K562 (cell line): Measurements from ENCODE around the gene PTCRA. TPM values are rescaled to one million over a fixed set of nuclear protein-coding genes. Genes with fewer than 3 reads are reported as not detected.

Experiments
- DIDO1 ChIP-seq: fragments of 450-650 bp; IDR thresholded peaks from 2 replicates; pipeline ENCODE4 v1.6.1; 2016; ENCODE audit warnings: low read depth, missing biosample characterization, missing genetic modification characterization
- FOXK2 ChIP-seq, 2 experiments: fragments of 450-650 bp; IDR thresholded peaks in 1 of 2; conservative IDR thresholded peaks in 1 of 2; 2 replicates each; pipeline ENCODE4 v1.6.1; 2016; ENCODE audit warnings: low read depth in 2 of 2, mild to moderate bottlenecking in 1 of 2
- HBP1 ChIP-seq: fragments of 450-650 bp; formaldehyde crosslinking; IDR thresholded peaks from 2 replicates; pipeline ENCODE4 v1.4.0; 2022; ENCODE audit warnings: missing genetic modification characterization
- MAFF ChIP-seq: IDR thresholded peaks from 2 replicates; pipeline ENCODE4 v1.6.1; 2012; ENCODE audit warnings: low read length, improper control_type of control experiment
- MTA3 ChIP-seq: fragments of 450-650 bp; formaldehyde crosslinking; IDR thresholded peaks from 2 replicates; pipeline ENCODE4 v1.6.1; 2017; ENCODE audit warnings: mild to moderate bottlenecking, borderline replicate concordance
- PHF20 ChIP-seq: fragments of 450-650 bp; IDR thresholded peaks from 2 replicates; pipeline ENCODE4 v1.6.1; 2018; ENCODE audit not compliant: partially characterized antibody
- POLR2AphosphoS2 ChIP-seq: IDR thresholded peaks from 2 replicates; pipeline ENCODE4 v1.6.1; 2012; ENCODE audit warnings: low read length, improper control_type of control experiment
- POLR2B ChIP-seq: fragments of 450-650 bp; IDR thresholded peaks from 2 replicates; pipeline ENCODE4 v1.6.1; 2018; ENCODE audit warnings: low read depth; ENCODE audit not compliant: partially characterized antibody
- RBM14 ChIP-seq: fragments of 200-400 bp; formaldehyde crosslinking; IDR thresholded peaks from 2 replicates; pipeline ENCODE4 v1.6.1; 2018; ENCODE audit warnings: low read depth, mild to moderate bottlenecking, low read length, moderate library complexity, borderline replicate concordance; ENCODE audit not compliant: insufficient read depth
- RBM22 ChIP-seq: fragments of 200-400 bp; formaldehyde crosslinking; IDR thresholded peaks from 2 replicates; pipeline ENCODE4 v1.6.1; 2018; ENCODE audit warnings: low read length, low read depth; ENCODE audit not compliant: poor library complexity, severe bottlenecking
- RBM34 ChIP-seq: fragments of 200-400 bp; formaldehyde crosslinking; IDR thresholded peaks from 2 replicates; pipeline ENCODE4 v1.6.1; 2018; ENCODE audit warnings: low read length, borderline replicate concordance; ENCODE audit not compliant: insufficient read depth
- SAFB ChIP-seq: fragments of 200-400 bp; formaldehyde crosslinking; IDR thresholded peaks from 2 replicates; pipeline ENCODE4 v1.6.1; 2017; ENCODE audit warnings: low read depth, low read length, borderline replicate concordance
- SPI1 ChIP-seq: IDR thresholded peaks from 2 replicates; pipeline ENCODE4 v1.6.1; 2011; ENCODE audit warnings: low read depth, low read length, control low read depth, borderline replicate concordance
- SUPT5H ChIP-seq: fragments of 450-650 bp; IDR thresholded peaks from 2 replicates; pipeline ENCODE4 v1.6.1; 2016
- TCF3 ChIP-seq: sonication (generic); formaldehyde crosslinking; IDR thresholded peaks from 2 replicates; pipeline ENCODE4 v1.4.0; 2020; ENCODE audit warnings: mild to moderate bottlenecking, missing genetic modification reagents
- TSHZ1 ChIP-seq: fragments of 250-450 bp; sonication (Bioruptor Pico); IDR thresholded peaks from 2 replicates; pipeline ENCODE4 v1.4.0; 2020; ENCODE audit warnings: mild to moderate bottlenecking, moderate library complexity
- ZNF511 ChIP-seq: sonication (generic); formaldehyde crosslinking; IDR thresholded peaks from 2 replicates; pipeline ENCODE4 v1.8.0; 2022; ENCODE audit warnings: mild to moderate bottlenecking, missing genetic modification reagents
- polyA plus RNA-seq, 8 experiments: library from polyadenylated mRNA; depleted of rRNA in 4 of 8; stranded (reverse) in 5 of 8; unstranded in 3 of 8; fragments of >200 nt; fragmentation: Nextera tagmentation in 2 of 8; fragmentation: Illumina TruSeq in 1 of 8; extraction: Ambion mirVana in 2 of 8; extraction: Trizol in 1 of 8; gene quantifications; 2 replicates each; pipeline versions ENCODE4 v1.2.1 to v1.2.3, GENCODE V29; 2011 to 2014; ENCODE audit warnings: inconsistent platforms in 1 of 8, missing spikeins in 1 of 8
- total RNA-seq, 7 experiments: library from RNA; depleted of rRNA in 6 of 7; stranded (reverse); fragments of >200 nt in 6 of 7; fragmentation: Illumina TruSeq in 2 of 7; extraction: Trizol in 2 of 7; gene quantifications; 2 replicates each; pipeline versions ENCODE4 v1.2.1 to v1.2.3, GENCODE V29; 2011 to 2021; ENCODE audit warnings: low replicate concordance in 1 of 7
- TF ChIP-seq, protein P1 (sequence below), 2 experiments: IDR thresholded peaks in 1 of 2; conservative IDR thresholded peaks in 1 of 2; 2 replicates each; pipeline ENCODE4 v1.6.1; 2016; ENCODE audit warnings: low read depth in 2 of 2, mild to moderate bottlenecking in 1 of 2, missing compliant biosample characterization in 1 of 2, missing genetic modification characterization in 1 of 2, moderate library complexity in 1 of 2

PTCRA gene
- total and polyA plus RNA-seq, 9 of the 15 experiments (the other 6 are each of a cell fraction or from before 2014, with no cell fraction given), result 0.21 TPM; not detected in 8

DNA sequence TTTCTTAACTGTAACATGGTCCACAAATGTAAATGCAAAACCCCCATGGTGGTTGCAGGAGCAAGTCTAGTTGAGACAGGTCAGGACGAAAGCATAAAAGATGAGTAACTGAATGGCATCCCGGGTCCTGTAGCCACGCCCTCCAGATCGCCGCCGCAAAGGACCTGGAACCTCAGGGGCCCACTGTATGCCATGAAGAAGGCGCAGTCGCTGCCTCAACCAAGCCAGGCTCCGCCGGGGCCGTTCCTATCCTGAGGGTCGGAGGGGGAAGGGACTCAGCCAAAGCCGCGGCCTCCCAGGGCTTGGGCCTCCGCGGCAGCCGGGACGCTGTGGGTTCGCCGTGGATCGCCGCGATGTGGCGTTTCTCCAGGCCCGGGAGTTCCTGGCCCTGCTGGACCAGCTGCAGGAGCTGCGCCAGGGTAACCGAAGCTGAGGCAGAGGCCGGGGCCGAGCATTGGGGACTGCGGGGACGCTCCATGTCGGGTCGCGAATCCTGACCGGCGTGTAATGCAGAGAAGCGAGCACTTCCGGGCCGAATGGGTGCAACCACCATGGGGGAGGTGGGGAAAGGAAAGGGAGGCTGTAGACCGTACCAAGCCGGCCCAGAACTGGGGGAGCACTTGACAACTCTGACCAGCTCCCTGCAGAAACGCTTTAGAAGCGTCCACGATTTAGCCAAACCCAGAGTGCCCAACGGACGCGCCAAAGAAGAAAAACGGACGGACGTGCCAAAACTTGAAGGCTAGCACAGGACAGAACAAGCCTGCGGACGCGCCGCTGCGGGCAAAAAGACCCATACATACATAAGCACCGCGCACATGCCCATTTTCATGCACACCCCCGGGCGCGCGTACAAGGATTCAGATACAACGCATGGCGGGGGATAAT lies 25.3 kb upstream of the PTCRA start (continued):
- TF ChIP-seq TSHZ1 (CRISPR knock-in tag) (no peak), RBM22 (peak; percentile 91), SUPT5H (peak; percentile 78), PHF20 (no peak), ZNF511 (no peak), SPI1 (no peak), SAFB (0 out of 2 replicates have a peak, but pooled peaks have one; percentile 16), FOXK2 (conservative IDR thresholded peaks at IDR 0.05 in 1 of 2, IDR thresholded peaks at IDR 0.05 in 1 of 2; ENCODE audit: low read depth in 2 of 2) (no peak), HBP1 (CRISPR knock-in tag) (peak; percentile 37; the same call in 1 of the 2 replicates), TCF3 (CRISPR knock-in tag) (no peak), POLR2AphosphoS2 (peak; percentile 86; the same call in 1 of the 2 replicates), MTA3 (0 out of 2 replicates have a peak, but pooled peaks have one; percentile 16), DIDO1 (no peak), RBM34 (no peak), MAFF (no peak), POLR2B (peak; percentile 66), RBM14 (peak; percentile 79; the same call in 1 of the 2 replicates)
- TF ChIP-seq, protein P1, sequence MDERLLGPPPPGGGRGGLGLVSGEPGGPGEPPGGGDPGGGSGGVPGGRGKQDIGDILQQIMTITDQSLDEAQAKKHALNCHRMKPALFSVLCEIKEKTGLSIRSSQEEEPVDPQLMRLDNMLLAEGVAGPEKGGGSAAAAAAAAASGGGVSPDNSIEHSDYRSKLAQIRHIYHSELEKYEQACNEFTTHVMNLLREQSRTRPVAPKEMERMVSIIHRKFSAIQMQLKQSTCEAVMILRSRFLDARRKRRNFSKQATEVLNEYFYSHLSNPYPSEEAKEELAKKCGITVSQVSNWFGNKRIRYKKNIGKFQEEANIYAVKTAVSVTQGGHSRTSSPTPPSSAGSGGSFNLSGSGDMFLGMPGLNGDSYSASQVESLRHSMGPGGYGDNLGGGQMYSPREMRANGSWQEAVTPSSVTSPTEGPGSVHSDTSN (CRISPR knock-in tag; IDR thresholded peaks at IDR 0.05; ENCODE audit: low read depth), result no peak
- TF ChIP-seq, protein P1 (tag; conservative IDR thresholded peaks at IDR 0.05; ENCODE audit: low read depth), result no peak
